Endodermal cell (in vitro differentiated cells): ENCODE results near the gene NOS1. TPM values are rescaled to one million over a fixed set of nuclear protein-coding genes. Genes with fewer than 3 reads are reported as not detected.

ENCODE experiments used
- DNase-seq: peaks from one replicate; pipeline ENCODE4 v3.0.0-alpha.2; 2017
- H3K27ac ChIP-seq: 2 replicates; pipeline ENCODE4 v1.5.1; 2013; ENCODE audit warnings: mild to moderate bottlenecking, low read depth, low read length, moderate library complexity
- H3K27me3 ChIP-seq: 2 replicates; pipeline ENCODE4 v1.6.1; 2013; ENCODE audit warnings: mild to moderate bottlenecking, low read length, moderate library complexity; ENCODE audit not compliant: insufficient read depth, control insufficient read depth, poor library complexity, severe bottlenecking
- H3K36me3 ChIP-seq: 2 replicates; pipeline ENCODE4 v1.7.0; 2013; ENCODE audit warnings: mild to moderate bottlenecking, low read length, moderate library complexity; ENCODE audit not compliant: control insufficient read depth, insufficient read depth
- H3K4me1 ChIP-seq: one replicate; pipeline ENCODE4 v1.7.0; 2013; ENCODE audit warnings: low read length; ENCODE audit not compliant: control insufficient read depth, insufficient read depth
- H3K4me3 ChIP-seq: 2 replicates; pipeline ENCODE4 v1.5.1; 2013; ENCODE audit warnings: mild to moderate bottlenecking, low read length, moderate library complexity
- H3K9ac ChIP-seq: 2 replicates; pipeline ENCODE4 v1.6.1; 2013; ENCODE audit warnings: mild to moderate bottlenecking, low read length, moderate library complexity; ENCODE audit not compliant: poor library complexity, severe bottlenecking; ENCODE audit errors: extremely low read depth
- H3K9me3 ChIP-seq: 2 replicates; pipeline ENCODE4 v1.6.1; 2013; ENCODE audit warnings: mild to moderate bottlenecking, low read length, moderate library complexity; ENCODE audit not compliant: control insufficient read depth
- H3K27ac Mint-ChIP-seq: 2 replicates; pipeline ENCODE4 v1.8.0; 2020; ENCODE audit warnings: mixed read lengths
- H3K27me3 Mint-ChIP-seq: 2 replicates; pipeline ENCODE4 v1.8.0; 2021; ENCODE audit warnings: mild to moderate bottlenecking, mixed read lengths; ENCODE audit not compliant: insufficient read depth
- H3K36me3 Mint-ChIP-seq: 2 replicates; pipeline ENCODE4 v1.8.0; 2020; ENCODE audit warnings: low read depth, mixed read lengths
- H3K4me1 Mint-ChIP-seq: 2 replicates; pipeline ENCODE4 v1.8.0; 2020; ENCODE audit warnings: mixed read lengths
- H3K4me3 Mint-ChIP-seq: 2 replicates; pipeline ENCODE4 v1.8.0; 2020; ENCODE audit warnings: mild to moderate bottlenecking, moderate library complexity, mixed read lengths
- H3K9me3 Mint-ChIP-seq: 2 replicates; pipeline ENCODE4 v1.8.0; 2020; ENCODE audit warnings: mild to moderate bottlenecking, mixed read lengths
- WGBS, 2 experiments: methylation state at CpG; one replicate each; pipeline versions ENCODE4 v1.1.5 to v1.1.7; 2013; ENCODE audit warnings: missing lambda C conversion rate in 2 of 2, mixed read lengths in 1 of 2; ENCODE audit not compliant: insufficient coverage in 1 of 2, insufficient read length in 1 of 2; 5-methylcytosine and 5-hydroxymethylcytosine counted together
- total RNA-seq, 2 donors: library from RNA; stranded (reverse); fragmentation: NEBNext Ultra II Directional in 1 of 2; extraction: Animal tissue kit (Norgen Biotek cat#: 25700) in 1 of 2; gene quantifications; 2 replicates in 1 of 2; 3 replicates in 1 of 2; pipeline ENCODE4 v1.2.1, GENCODE V29; 2021
- TF ChIP-seq, protein P1 (sequence below): fragments of 200-600 bp; sonication (generic); conservative IDR thresholded peaks from 2 replicates; pipeline ENCODE4 v1.5.0; 2021; ENCODE audit warnings: antibody characterized with exemption, mild to moderate bottlenecking

NOS1 gene
- total RNA-seq, 2 donors from 2014 or later: 0.33 to 0.88 TPM

- H3K27me3 ChIP-seq: peaks cover 22% of the 10 kb centered on the region
- WGBS, 2 experiments: 66 to 71% methylated on average over 1 of the region's 1 CpG
- TF ChIP-seq, protein P1, sequence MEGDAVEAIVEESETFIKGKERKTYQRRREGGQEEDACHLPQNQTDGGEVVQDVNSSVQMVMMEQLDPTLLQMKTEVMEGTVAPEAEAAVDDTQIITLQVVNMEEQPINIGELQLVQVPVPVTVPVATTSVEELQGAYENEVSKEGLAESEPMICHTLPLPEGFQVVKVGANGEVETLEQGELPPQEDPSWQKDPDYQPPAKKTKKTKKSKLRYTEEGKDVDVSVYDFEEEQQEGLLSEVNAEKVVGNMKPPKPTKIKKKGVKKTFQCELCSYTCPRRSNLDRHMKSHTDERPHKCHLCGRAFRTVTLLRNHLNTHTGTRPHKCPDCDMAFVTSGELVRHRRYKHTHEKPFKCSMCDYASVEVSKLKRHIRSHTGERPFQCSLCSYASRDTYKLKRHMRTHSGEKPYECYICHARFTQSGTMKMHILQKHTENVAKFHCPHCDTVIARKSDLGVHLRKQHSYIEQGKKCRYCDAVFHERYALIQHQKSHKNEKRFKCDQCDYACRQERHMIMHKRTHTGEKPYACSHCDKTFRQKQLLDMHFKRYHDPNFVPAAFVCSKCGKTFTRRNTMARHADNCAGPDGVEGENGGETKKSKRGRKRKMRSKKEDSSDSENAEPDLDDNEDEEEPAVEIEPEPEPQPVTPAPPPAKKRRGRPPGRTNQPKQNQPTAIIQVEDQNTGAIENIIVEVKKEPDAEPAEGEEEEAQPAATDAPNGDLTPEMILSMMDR: no peak
- H3K4me3 Mint-ChIP-seq: no peak overlapping the region
- H3K9me3 Mint-ChIP-seq: no peaks in the 10 kb centered on the region
- no peaks in the 10 kb centered on the region for H3K36me3 ChIP-seq
- DNase-seq: no peak
- H3K27ac Mint-ChIP-seq: no peak overlapping the region
- no peaks in the 10 kb centered on the region for H3K4me1 ChIP-seq
- H3K4me1 Mint-ChIP-seq: no peaks in the 10 kb centered on the region
- peaks cover 17% of the 10 kb centered on the region for H3K27me3 Mint-ChIP-seq
- H3K4me3 ChIP-seq: no peak overlapping the region
- H3K9ac ChIP-seq: no peak overlapping the region
- no peak overlapping the region for H3K27ac ChIP-seq
- no peaks in the 10 kb centered on the region for H3K36me3 Mint-ChIP-seq
- H3K9me3 ChIP-seq: no peaks in the 10 kb centered on the region
Measured at GRCh38 chr12:117322428-117322827, 39.0 kb downstream of the NOS1 start.

GRCh38 chr12:117321572-117321971, 39.9 kb downstream of the NOS1 start:
- Mint-ChIP-seq H3K4me1 (no peaks in the 10 kb centered on the region), H3K36me3 (no peaks in the 10 kb centered on the region), H3K27ac (no peak overlapping the region), H3K27me3 (peaks cover 17% of the 10 kb centered on the region), H3K4me3 (no peak overlapping the region), H3K9me3 (no peaks in the 10 kb centered on the region)
- DNase-seq: no peak
- peaks cover 22% of the 10 kb centered on the region for H3K27me3 ChIP-seq
- 78 to 88% methylated on average over 3 to 4 of the region's 4 CpGs for WGBS, 2 experiments
- no peaks in the 10 kb centered on the region for H3K36me3 ChIP-seq
- no peaks in the 10 kb centered on the region for H3K9me3 ChIP-seq
- H3K4me1 ChIP-seq: no peaks in the 10 kb centered on the region
- no peak overlapping the region for H3K4me3 ChIP-seq
- H3K27ac ChIP-seq: no peak overlapping the region
- TF ChIP-seq, protein P1: no peak
- no peak overlapping the region for H3K9ac ChIP-seq

- Mint-ChIP-seq H3K27me3 (peaks cover 17% of the 10 kb centered on the region), H3K4me1 (no peaks in the 10 kb centered on the region), H3K4me3 (no peak overlapping the region), H3K36me3 (no peaks in the 10 kb centered on the region), H3K27ac (no peak overlapping the region), H3K9me3 (no peaks in the 10 kb centered on the region)
- peaks cover 22% of the 10 kb centered on the region for H3K27me3 ChIP-seq
- no peak overlapping the region for H3K9ac ChIP-seq
- H3K4me1 ChIP-seq: no peaks in the 10 kb centered on the region
- 88 to 95% methylated on average over 4 to 9 of the region's 9 CpGs for WGBS, 2 experiments
- H3K27ac ChIP-seq: no peak overlapping the region
- H3K36me3 ChIP-seq: no peaks in the 10 kb centered on the region
- TF ChIP-seq, protein P1: no peak
- H3K9me3 ChIP-seq: no peaks in the 10 kb centered on the region
- no peak overlapping the region for H3K4me3 ChIP-seq
- no peak for DNase-seq
Measured at GRCh38 chr12:117318591-117318990, 42.8 kb downstream of the NOS1 start.
